Erythroblast (primary cell): ENCODE measurements around the gene GGT7.

Source experiments
- GATA1 ChIP-seq: IDR thresholded peaks from 2 replicates; pipeline ENCODE4 v1.6.1; 2011; ENCODE audit warnings: low read depth, mild to moderate bottlenecking, control low read depth, low read length, moderate library complexity
- POLR2A ChIP-seq: IDR thresholded peaks from 2 replicates; pipeline ENCODE4 v1.6.1; 2011; ENCODE audit warnings: mild to moderate bottlenecking, low read length

DNA sequence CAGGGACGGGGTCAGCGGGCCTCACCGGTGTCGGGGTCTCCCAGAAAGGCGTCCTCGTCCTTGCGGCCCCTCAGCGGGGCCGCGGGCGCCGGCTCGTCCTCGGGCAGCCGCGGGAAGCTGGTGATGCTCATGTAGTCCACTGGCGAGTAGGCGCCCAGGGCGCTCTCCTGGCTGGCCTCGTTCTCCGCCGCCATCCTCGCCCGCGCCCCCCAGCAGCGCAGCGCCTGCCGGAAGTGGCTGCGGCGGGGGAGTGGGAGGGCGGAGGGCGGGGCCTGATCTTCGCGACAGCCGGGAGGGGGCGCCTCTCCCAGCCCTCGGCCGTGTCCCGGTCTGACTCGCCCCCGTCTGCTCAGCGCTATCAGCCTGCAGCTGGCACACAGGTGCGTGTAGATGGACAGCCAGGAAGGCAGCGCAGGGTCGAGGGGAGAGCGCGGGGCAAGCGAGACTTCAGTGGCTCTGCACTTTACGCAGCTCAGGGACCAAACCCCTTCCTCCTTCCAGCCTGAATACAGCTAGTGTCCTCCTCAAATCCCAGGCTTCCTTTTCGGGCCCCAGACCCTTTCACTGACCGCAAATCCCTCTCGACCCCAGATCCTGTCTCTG lies at the start of gene GGT7:
- peak; percentile 22 for TF ChIP-seq POLR2A
- TF ChIP-seq GATA1: no peak
